Smooth muscle cell (in vitro differentiated cells): ENCODE results near the gene CCDC50. TPM values are rescaled to one million over a fixed set of nuclear protein-coding genes. Genes with fewer than 3 reads are reported as not detected.

Experiments used
- DNase-seq: peaks from one replicate; lab custom pipeline; 2025; ENCODE audit not compliant: unreplicated experiment; lab: John Stamatoyannopoulos, UW
- H2AFZ ChIP-seq: fragments of 200-600 bp; sonication (generic); 2 replicates; pipeline ENCODE4 v1.6.0; 2016; ENCODE audit warnings: antibody characterized with exemption, low read depth, mild to moderate bottlenecking
- H3F3A ChIP-seq: fragments of 200-600 bp; sonication (generic); 2 replicates; pipeline ENCODE4 v1.6.0; 2017; ENCODE audit warnings: antibody characterized with exemption, low read depth
- H3K27ac ChIP-seq: fragments of 200-600 bp; sonication (generic); 2 replicates; pipeline ENCODE4 v1.5.1; 2016; ENCODE audit warnings: low read depth, mild to moderate bottlenecking
- H3K27me3 ChIP-seq: fragments of 200-600 bp; sonication (generic); 2 replicates; pipeline ENCODE4 v1.6.1; 2016; ENCODE audit warnings: low read depth, mild to moderate bottlenecking
- H3K36me3 ChIP-seq: fragments of 200-600 bp; sonication (generic); 2 replicates; pipeline ENCODE4 v1.5.1; 2016; ENCODE audit warnings: low read depth
- H3K4me1 ChIP-seq: fragments of 200-600 bp; sonication (generic); 2 replicates; pipeline ENCODE4 v1.5.1; 2016; ENCODE audit warnings: low read depth
- H3K4me2 ChIP-seq: fragments of 200-600 bp; sonication (generic); 2 replicates; pipeline ENCODE4 v1.6.0; 2016; ENCODE audit warnings: mild to moderate bottlenecking
- H3K4me3 ChIP-seq: fragments of 200-600 bp; sonication (generic); 2 replicates; pipeline ENCODE4 v1.5.1; 2016; ENCODE audit warnings: mild to moderate bottlenecking
- H3K79me2 ChIP-seq: fragments of 200-600 bp; sonication (generic); 2 replicates; pipeline ENCODE4 v1.6.0; 2016; ENCODE audit warnings: low read depth, mild to moderate bottlenecking
- H3K9ac ChIP-seq: fragments of 200-600 bp; sonication (generic); 2 replicates; pipeline ENCODE4 v1.6.0; 2016; ENCODE audit warnings: low read depth
- H3K9me3 ChIP-seq: fragments of 200-600 bp; sonication (generic); replicated peaks from 2 replicates; pipeline ENCODE4 v1.5.1; 2016; ENCODE audit warnings: low read depth
- H4K20me1 ChIP-seq: fragments of 200-600 bp; sonication (generic); 2 replicates; pipeline ENCODE4 v1.6.0; 2016; ENCODE audit warnings: low read depth
- CTCF ChIP-seq: fragments of 200-600 bp; sonication (generic); IDR thresholded peaks from 2 replicates; pipeline ENCODE4 v1.5.1; 2017; ENCODE audit warnings: borderline replicate concordance, mild to moderate bottlenecking, antibody characterized with exemption; ENCODE audit not compliant: insufficient read depth, poor library complexity, severe bottlenecking
- WGBS: methylation state at CpG from one replicate; pipeline ENCODE4 v1.1.7; 2016; ENCODE audit warnings: low lambda C conversion rate; 5-methylcytosine and 5-hydroxymethylcytosine counted together
- polyA plus RNA-seq: library from polyadenylated mRNA; unstranded; fragments of >200 nt; fragmentation: Nextera tagmentation; extraction: Ambion mirVana; gene quantifications from 2 replicates; pipeline ENCODE4 v1.2.1, GENCODE V29; 2016
- total RNA-seq: library from RNA; depleted of rRNA; stranded (reverse); fragments of >200 nt; gene quantifications from 2 replicates; pipeline ENCODE4 v1.2.3, GENCODE V29; 2014

Gene CCDC50
- total and polyA plus RNA-seq, 2 experiments from 2014 or later = 31.7 to 53.9 TPM

- H3K4me3 ChIP-seq = no peak overlapping the region
Measured at GRCh38 chr3:191350396-191351090, 21.3 kb downstream of the CCDC50 start.

GRCh38 chr3:191352014-191352413 lies 22.8 kb downstream of the CCDC50 start:
- no peak overlapping the region for H3K4me3 ChIP-seq
- peaks cover 5% of the 10 kb centered on the region for H3F3A ChIP-seq
- no peaks in the 10 kb centered on the region for H3K27me3 ChIP-seq
- no peak overlapping the region for H3K27ac ChIP-seq
- no peaks in the 10 kb centered on the region for H3K36me3 ChIP-seq
- no peak overlapping the region for H2AFZ ChIP-seq
- no peak for DNase-seq
- no peak overlapping the region for H3K4me2 ChIP-seq
- no peak overlapping the region for H3K9ac ChIP-seq
- peaks cover 75% of the 10 kb centered on the region for H4K20me1 ChIP-seq
- H3K4me1 ChIP-seq = peaks cover 46% of the 10 kb centered on the region
- H3K79me2 ChIP-seq = peaks cover 92% of the 10 kb centered on the region
- H3K9me3 ChIP-seq = no peaks in the 10 kb centered on the region
- TF ChIP-seq CTCF = no peak
- WGBS = 92% methylated on average over 1 of the region's 1 CpG

More at GRCh38 chr3:191350396-191351090, 21.3 kb downstream of the CCDC50 start:
- Histone ChIP-seq H3K4me1 (peaks cover 33% of the 10 kb centered on the region), H3K9me3 (no peaks in the 10 kb centered on the region), H4K20me1 (peaks cover 80% of the 10 kb centered on the region), H3K9ac (no peak overlapping the region), H2AFZ (no peak overlapping the region), H3K27ac (peak overlapping the region; percentile 18), H3K79me2 (peaks cover 99% of the 10 kb centered on the region), H3F3A (no peaks in the 10 kb centered on the region), H3K27me3 (no peaks in the 10 kb centered on the region), H3K36me3 (no peaks in the 10 kb centered on the region), H3K4me2 (peak overlapping the region; percentile 14)
- 57% methylated on average over 5 of the region's 5 CpGs for WGBS
- TF ChIP-seq CTCF = no peak
- no peak for DNase-seq

- Histone ChIP-seq H3K36me3 (peaks cover 1% of the 10 kb centered on the region), H3K4me1 (peaks cover 49% of the 10 kb centered on the region), H2AFZ (no peak overlapping the region), H4K20me1 (peaks cover 69% of the 10 kb centered on the region), H3K79me2 (peaks cover 86% of the 10 kb centered on the region), H3K9me3 (no peaks in the 10 kb centered on the region), H3K27me3 (no peaks in the 10 kb centered on the region), H3K4me3 (no peak overlapping the region), H3K4me2 (no peak overlapping the region), H3K27ac (no peak overlapping the region), H3K9ac (no peak overlapping the region), H3F3A (peaks cover 5% of the 10 kb centered on the region)
- 79% methylated on average over 7 of the region's 7 CpGs for WGBS
- DNase-seq = no peak
- TF ChIP-seq CTCF = no peak
Measured at GRCh38 chr3:191353022-191353777, 24.0 kb downstream of the CCDC50 start.
